Right lobe of liver (tissue), 6 donors: ENCODE data around the gene GAB4. TPM values are rescaled to one million over a fixed set of nuclear protein-coding genes. Genes with fewer than 3 reads are reported as not detected.

Experiments
- ATAC-seq, 4 donors: fragments of 200-7000 bp; cut with Tn5 transposase; one replicate each; pipeline ENCODE4 v1.9.1; 2020; ENCODE audit warnings: mild to moderate bottlenecking in 4 of 4, moderate library complexity in 4 of 4
- DNase-seq, 3 donors: peaks; one replicate each; pipeline ENCODE4 v3.0.0-alpha.2; 2020
- H3K27ac ChIP-seq, 3 donors: fragments of 200-600 bp; one replicate each; pipeline ENCODE4 v1.8.0; 2022
- H3K27me3 ChIP-seq, 2 donors: fragments of 200-600 bp; one replicate each; pipeline ENCODE4 v1.8.0; 2022
- H3K36me3 ChIP-seq, 4 donors: fragments of 200-600 bp; sonication (generic) in 1 of 4; one replicate each; pipeline versions ENCODE4 v1.5.1 to v1.8.0; 2017 to 2022; ENCODE audit warnings: control low read depth in 1 of 4
- H3K4me1 ChIP-seq, 4 donors: fragments of 200-600 bp; sonication (generic) in 1 of 4; one replicate each; pipeline versions ENCODE4 v1.5.1 to v1.8.0; 2017 to 2022; ENCODE audit warnings: control low read depth in 1 of 4
- H3K4me3 ChIP-seq, 3 donors: fragments of 200-600 bp; one replicate each; pipeline ENCODE4 v1.8.0; 2022
- H3K9me3 ChIP-seq, 4 donors: fragments of 200-600 bp; sonication (generic) in 1 of 4; one replicate each; pipeline versions ENCODE4 v1.5.1 to v1.8.0; 2017 to 2022; ENCODE audit warnings: control low read depth in 1 of 4
- CTCF ChIP-seq, 4 donors: fragments of 200-600 bp in 3 of 4; fragments of 450-650 bp in 1 of 4; IDR thresholded peaks; one replicate each; pipeline versions ENCODE4 v1.5.1 to v1.8.0; 2016 to 2022; ENCODE audit warnings: antibody characterized with exemption in 4 of 4, mild to moderate bottlenecking in 2 of 4
- POLR2A ChIP-seq: fragments of 450-650 bp; IDR thresholded peaks from one replicate; pipeline ENCODE4 v1.6.1; 2017; ENCODE audit warnings: antibody characterized with exemption, mild to moderate bottlenecking
- WGBS: methylation state at CpG from one replicate; pipeline ENCODE4 v1.1.6; 2018; ENCODE audit warnings: low coverage, low lambda C conversion rate; ENCODE audit not compliant: insufficient coverage; ENCODE audit errors: missing lambda C conversion rate; 5-methylcytosine and 5-hydroxymethylcytosine counted together
- intact Hi-C, 2 donors: fragments of 100-400 bp; cut with DNase I; formaldehyde crosslinking; loops; one replicate each; pipeline versions ENCODE4 v1.11.2 to v1.14.1; 2022
- total RNA-seq, 6 experiments: library from RNA; depleted of rRNA in 2 of 6; stranded (reverse); fragments of >200 nt in 2 of 6; fragmentation: NEBNext Ultra II Directional in 3 of 6; extraction: Animal tissue kit (Norgen Biotek cat#: 25700) in 3 of 6; gene quantifications; one replicate each; pipeline versions ENCODE4 v1.1.0 to v1.2.4, GENCODE V29; 2016 to 2023
- donor health status: DM: no; HTN: yes; CAD: no.
- donor health status: DM: no; HTN: no; CAD: no.
- donor health status: DM: no; HTN: no; CAD: no.
- donor health status: DM: no; HTN: yes; CAD: no.
- donor health status: DM: no; HTN: yes; CAD: no.

The GAB4 gene
- total RNA-seq, 6 experiments from 2014 or later = not detected

DNA sequence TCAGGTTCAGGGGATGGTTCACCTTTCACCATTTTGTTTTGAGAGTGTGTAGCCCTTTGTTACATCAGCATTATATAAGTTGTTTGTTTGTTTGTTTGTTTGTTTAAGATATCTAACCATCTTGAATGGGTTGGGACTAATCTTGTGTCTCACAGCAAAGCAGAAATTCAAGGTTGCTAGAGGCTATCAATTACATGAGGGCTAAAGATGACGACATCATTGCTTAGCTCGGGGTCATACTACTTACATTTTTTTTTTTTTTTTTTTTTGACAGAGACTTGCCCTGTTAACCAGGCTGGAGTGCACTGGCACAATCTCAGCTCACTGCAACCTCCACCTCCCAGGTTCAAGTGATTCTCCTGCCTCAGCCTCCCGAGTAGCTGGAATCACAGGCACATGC is 95.7 kb downstream of the GAB4 start:
- DNase-seq (no peak), ATAC-seq (no peak)
- Histone ChIP-seq H3K27ac (no peak overlapping the region), H3K4me1 (no peaks in the 10 kb centered on the region), H3K9me3 (no peaks in the 10 kb centered on the region), H3K36me3 (no peaks in the 10 kb centered on the region), H3K27me3 (no peaks in the 10 kb centered on the region), H3K4me3 (no peak overlapping the region)
- intact Hi-C loops = no loop called here
- 42% methylated on average over 3 of the region's 3 CpGs for WGBS
- TF ChIP-seq CTCF (IDR thresholded peaks at IDR 0.05) (no peak), POLR2A (no peak)

Other genes with a start within 250 kb of the GAB4 start
- gene XKR3, start 182.8 kb downstream of the GAB4 start, total RNA-seq = not detected
- gene IL17RA, start 76.8 kb upstream of the GAB4 start, total RNA-seq = 10 to 100 TPM in 3 of 6 experiments, 1 to 10 TPM in 3; 7.1 to 13.6 (median 9.6) TPM
- gene TMEM121B, start 113.1 kb upstream of the GAB4 start, total RNA-seq = under 1 TPM; 0.05 to 0.33 (median 0.19) TPM
- 10 to 100 TPM; 19.4 to 44.5 (median 30.2) TPM for gene HDHD5, start 151.1 kb upstream of the GAB4 start, total RNA-seq
- 10 to 100 TPM in 2 of 6 experiments, 1 to 10 TPM in 4; 5.3 to 25.8 (median 8.8) TPM for gene ADA2, start 211.2 kb upstream of the GAB4 start, total RNA-seq